CD4-positive, alpha-beta T cell (primary cell): ENCODE measurements around the gene NRF1. TPM values are rescaled to one million over a fixed set of nuclear protein-coding genes. Genes with fewer than 3 reads are reported as not detected.

Source experiments
- ATAC-seq: fragments of 200-7000 bp; cut with Tn5 transposase; one replicate; pipeline ENCODE4 v1.10.0; 2022; ENCODE audit warnings: mild to moderate bottlenecking; ENCODE audit not compliant: poor library complexity
- CTCF ChIA-PET: fragments of 350-600 bp; sonication (Branson Sonifier 250); formaldehyde crosslinking; loops from one replicate; lab custom pipeline; 2021; ENCODE audit warnings: antibody characterized with exemption, inconsistent platforms; lab: Charles Lee
- POLR2A ChIA-PET: fragments of 350-600 bp; sonication (Branson Sonifier 250); formaldehyde crosslinking; loops from one replicate; lab custom pipeline; 2021; ENCODE audit warnings: antibody characterized with exemption, inconsistent platforms; lab: Charles Lee
- DNase-seq, 14 experiments: peaks; one replicate each; pipeline ENCODE4 v3.0.0-alpha.2; 2013 to 2020; ENCODE audit warnings: mixed read lengths in 2 of 14
- H3K27ac ChIP-seq, 2 donors: one replicate each; pipeline versions ENCODE4 v1.5.1 to v1.7.0; 2013; ENCODE audit warnings: low read length in 2 of 2, low read depth in 1 of 2, mild to moderate bottlenecking in 1 of 2
- H3K27me3 ChIP-seq, 2 experiments: 1 replicate in 1 of 2; 2 replicates in 1 of 2; pipeline versions ENCODE4 v1.6.1 to v1.7.0; 2013; ENCODE audit warnings: low read length in 2 of 2, control low read depth in 1 of 2, mild to moderate bottlenecking in 1 of 2, moderate library complexity in 1 of 2; ENCODE audit not compliant: insufficient read depth in 2 of 2, control insufficient read depth in 1 of 2
- H3K36me3 ChIP-seq: one replicate; pipeline ENCODE4 v1.6.1; 2013; ENCODE audit warnings: low read length, control low read depth; ENCODE audit not compliant: insufficient read depth
- H3K4me1 ChIP-seq: one replicate; pipeline ENCODE4 v1.6.1; 2013; ENCODE audit warnings: low read length, control low read depth; ENCODE audit not compliant: insufficient read depth
- H3K4me3 ChIP-seq: one replicate; pipeline ENCODE4 v1.5.1; 2013; ENCODE audit warnings: mild to moderate bottlenecking, low read length, moderate library complexity
- H3K9me3 ChIP-seq, 2 experiments: 1 replicate in 1 of 2; 2 replicates in 1 of 2; pipeline versions ENCODE4 v1.6.1 to v1.7.0; 2013; ENCODE audit warnings: low read length in 2 of 2, mild to moderate bottlenecking in 2 of 2, control low read depth in 1 of 2, moderate library complexity in 1 of 2; ENCODE audit not compliant: control insufficient read depth in 1 of 2, insufficient read depth in 1 of 2
- H3K27ac Mint-ChIP-seq: one replicate; pipeline ENCODE4 v1.8.0; 2020; ENCODE audit warnings: mixed read lengths
- H3K27me3 Mint-ChIP-seq: one replicate; pipeline ENCODE4 v1.8.0; 2021; ENCODE audit warnings: mixed read lengths
- H3K36me3 Mint-ChIP-seq: one replicate; pipeline ENCODE4 v1.8.0; 2021; ENCODE audit warnings: low read depth, mixed read lengths
- H3K4me1 Mint-ChIP-seq: one replicate; pipeline ENCODE4 v1.8.0; 2021; ENCODE audit warnings: low read depth, mixed read lengths
- H3K4me3 Mint-ChIP-seq: one replicate; pipeline ENCODE4 v1.8.0; 2020; ENCODE audit warnings: mild to moderate bottlenecking, mixed read lengths
- H3K9me3 Mint-ChIP-seq: one replicate; pipeline ENCODE4 v1.8.0; 2020; ENCODE audit warnings: mixed read lengths
- intact Hi-C, 2 experiments: fragments of 100-400 bp; cut with DNase I in 1 of 2; cut with micrococcal nuclease in 1 of 2; formaldehyde crosslinking; loops; one replicate each; pipeline versions ENCODE4 v1.15.1 to v1.9.0; 2023 to 2025; cut with DNase I, micrococcal nuclease
- total RNA-seq, 174 experiments: library from RNA in 2 of 174; stranded (reverse) in 2 of 174; gene quantifications; one replicate each; pipeline ENCODE4 v1.2.3 and lab custom pipeline; 2021 to 2026
- TF ChIP-seq, protein P1 (sequence below): fragments of 200-600 bp; IDR thresholded peaks from one replicate; pipeline ENCODE4 v1.8.0; 2022; ENCODE audit warnings: antibody characterized with exemption, mild to moderate bottlenecking

The NRF1 gene
- total RNA-seq, 2 experiments from 2014 or later = 35.4 to 36.1 TPM

DNA sequence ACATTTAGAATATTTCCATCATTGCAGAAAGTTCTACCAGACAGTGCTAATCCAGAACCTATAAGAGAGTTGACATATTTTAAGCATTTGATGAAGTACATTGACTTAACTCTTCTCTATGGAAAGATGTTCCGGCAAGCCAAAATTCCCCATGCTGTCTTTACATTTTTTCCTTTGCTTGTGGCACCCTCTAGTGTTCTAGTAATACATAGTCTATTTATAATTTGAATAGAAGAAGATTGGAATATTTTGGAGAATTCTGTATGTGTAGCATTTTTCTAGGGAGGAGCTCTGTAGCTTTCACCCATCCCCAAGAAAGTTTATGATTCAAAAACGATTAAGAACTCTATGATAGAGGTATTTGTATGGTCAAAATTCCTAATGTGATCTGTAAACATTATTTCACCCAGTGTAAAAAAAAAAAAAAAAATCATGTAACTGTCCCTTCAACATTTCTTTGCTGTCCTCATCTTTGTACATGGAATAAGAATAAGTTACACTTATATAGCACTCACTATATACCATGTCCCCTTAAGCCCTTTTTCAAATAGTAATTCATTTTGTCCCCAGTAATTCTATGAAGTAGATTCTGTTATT is 33.2 kb downstream of the NRF1 start:
- DNase-seq (peak in 3 of 14 experiments; percentile 28 to 44 (median 39)), ATAC-seq (no peak)
- CTCF ChIA-PET = no interaction called here
- intact Hi-C loops = loop anchor here in 1 of 2 experiments (10.0 kb wide), 1 partner anchor 370 kb away; no protein-coding TSS in a partner anchor
- Histone ChIP-seq H3K4me3 (no peak overlapping the region), H3K9me3 (no peaks in the 10 kb centered on the region), H3K27ac (no peak overlapping the region), H3K36me3 (peaks cover 9% of the 10 kb centered on the region), H3K4me1 (peaks cover 3% of the 10 kb centered on the region), H3K27me3 (no peaks in the 10 kb centered on the region)
- Mint-ChIP-seq H3K9me3 (no peaks in the 10 kb centered on the region), H3K4me1 (peaks cover 38% of the 10 kb centered on the region), H3K27me3 (no peaks in the 10 kb centered on the region), H3K4me3 (no peak overlapping the region), H3K27ac (no peak overlapping the region), H3K36me3 (peaks cover 39% of the 10 kb centered on the region)
- POLR2A ChIA-PET = no interaction called here
- TF ChIP-seq, protein P1, sequence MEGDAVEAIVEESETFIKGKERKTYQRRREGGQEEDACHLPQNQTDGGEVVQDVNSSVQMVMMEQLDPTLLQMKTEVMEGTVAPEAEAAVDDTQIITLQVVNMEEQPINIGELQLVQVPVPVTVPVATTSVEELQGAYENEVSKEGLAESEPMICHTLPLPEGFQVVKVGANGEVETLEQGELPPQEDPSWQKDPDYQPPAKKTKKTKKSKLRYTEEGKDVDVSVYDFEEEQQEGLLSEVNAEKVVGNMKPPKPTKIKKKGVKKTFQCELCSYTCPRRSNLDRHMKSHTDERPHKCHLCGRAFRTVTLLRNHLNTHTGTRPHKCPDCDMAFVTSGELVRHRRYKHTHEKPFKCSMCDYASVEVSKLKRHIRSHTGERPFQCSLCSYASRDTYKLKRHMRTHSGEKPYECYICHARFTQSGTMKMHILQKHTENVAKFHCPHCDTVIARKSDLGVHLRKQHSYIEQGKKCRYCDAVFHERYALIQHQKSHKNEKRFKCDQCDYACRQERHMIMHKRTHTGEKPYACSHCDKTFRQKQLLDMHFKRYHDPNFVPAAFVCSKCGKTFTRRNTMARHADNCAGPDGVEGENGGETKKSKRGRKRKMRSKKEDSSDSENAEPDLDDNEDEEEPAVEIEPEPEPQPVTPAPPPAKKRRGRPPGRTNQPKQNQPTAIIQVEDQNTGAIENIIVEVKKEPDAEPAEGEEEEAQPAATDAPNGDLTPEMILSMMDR = peak; percentile 26

- Histone ChIP-seq H3K36me3 (peaks cover 9% of the 10 kb centered on the region), H3K27me3 (no peaks in the 10 kb centered on the region), H3K27ac (no peak overlapping the region), H3K4me3 (no peak overlapping the region), H3K9me3 (no peaks in the 10 kb centered on the region), H3K4me1 (no peaks in the 10 kb centered on the region)
- ChIA-PET POLR2A (no interaction called here), CTCF (no interaction called here)
- Mint-ChIP-seq H3K4me1 (peaks cover 40% of the 10 kb centered on the region), H3K27ac (no peak overlapping the region), H3K9me3 (no peaks in the 10 kb centered on the region), H3K4me3 (no peak overlapping the region), H3K27me3 (no peaks in the 10 kb centered on the region), H3K36me3 (peaks cover 44% of the 10 kb centered on the region)
- ATAC-seq = no peak
- DNase-seq = no peak
- intact Hi-C loops = loop anchor here in 1 of 2 experiments (10.0 kb wide), 1 partner anchor 368 kb away; no protein-coding TSS in a partner anchor
- TF ChIP-seq, protein P1 = no peak
These were observed 35.0 kb downstream of the NRF1 start for GRCh38 chr7:129646369-129647021.

DNA sequence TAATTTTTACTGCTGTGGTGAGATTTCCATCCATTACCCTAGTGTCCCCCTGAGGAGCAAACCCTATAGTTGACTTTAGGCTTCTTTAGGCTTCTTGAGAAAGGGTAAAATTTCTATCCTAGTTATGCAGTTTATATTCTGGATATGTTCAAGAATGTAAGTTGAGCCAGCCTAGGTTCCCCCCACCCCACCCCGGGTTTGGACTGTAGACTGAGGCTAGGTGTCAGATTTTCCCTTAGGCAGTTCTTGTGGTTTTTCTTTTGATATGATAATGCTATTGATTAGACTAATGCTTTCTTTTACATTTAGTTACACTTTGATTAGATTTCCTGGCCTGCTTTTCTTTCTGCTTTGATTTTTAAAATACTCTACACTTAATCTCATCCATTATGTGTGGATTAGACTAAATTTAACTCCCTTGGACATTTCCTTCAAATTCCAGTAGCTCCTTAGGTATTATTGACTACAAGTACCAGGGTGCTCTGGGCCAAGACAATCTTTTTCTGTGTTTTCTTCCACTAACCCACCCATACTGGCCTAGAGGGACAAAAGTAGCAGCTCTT is 37.7 kb downstream of the NRF1 start:
- Mint-ChIP-seq H3K4me1 (peaks cover 54% of the 10 kb centered on the region), H3K27me3 (no peaks in the 10 kb centered on the region), H3K9me3 (no peaks in the 10 kb centered on the region), H3K36me3 (peaks cover 57% of the 10 kb centered on the region), H3K4me3 (no peak overlapping the region), H3K27ac (no peak overlapping the region)
- ChIA-PET POLR2A (no interaction called here), CTCF (no interaction called here)
- DNase-seq (no peak), ATAC-seq (no peak)
- intact Hi-C loops = loop anchor here in 1 of 2 experiments (10.0 kb wide), 1 partner anchor 366 kb away; no protein-coding TSS in a partner anchor
- Histone ChIP-seq H3K27ac (no peak overlapping the region), H3K4me3 (no peak overlapping the region), H3K27me3 (no peaks in the 10 kb centered on the region), H3K36me3 (peaks cover 11% of the 10 kb centered on the region), H3K9me3 (no peaks in the 10 kb centered on the region), H3K4me1 (no peaks in the 10 kb centered on the region)
- TF ChIP-seq, protein P1 = no peak
